Body of pancreas (tissue), 4 donors: ENCODE results near the gene KIF23. TPM values are rescaled to one million over a fixed set of nuclear protein-coding genes. Genes with fewer than 3 reads are reported as not detected.

Experiments used
- ATAC-seq: fragments of 150-250 bp; one replicate; pipeline ENCODE4 v1.9.1; 2016
- DNase-seq, 4 donors: peaks; one replicate each; pipeline ENCODE4 v3.0.0-alpha.2; 2019
- H3K27ac ChIP-seq, 4 donors: fragments of 200-600 bp; sonication (generic); 1 replicate in 3 of 4; 2 replicates in 1 of 4; pipeline versions ENCODE4 v1.5.1 to v1.6.1; 2016 to 2019; ENCODE audit warnings: mild to moderate bottlenecking in 1 of 4, mixed read lengths in 1 of 4, moderate library complexity in 1 of 4
- H3K27me3 ChIP-seq, 2 donors: fragments of 200-600 bp; sonication (generic); one replicate each; pipeline ENCODE4 v1.6.0; 2016; ENCODE audit warnings: mild to moderate bottlenecking in 1 of 2
- H3K36me3 ChIP-seq, 2 donors: fragments of 200-600 bp; sonication (generic); replicated peaks in 1 of 2; 2 replicates each; pipeline ENCODE4 v1.5.1; 2016; ENCODE audit warnings: low read depth in 2 of 2; ENCODE audit not compliant: insufficient read depth in 1 of 2
- H3K4me1 ChIP-seq: fragments of 200-600 bp; sonication (generic); one replicate; pipeline ENCODE4 v1.6.0; 2016
- H3K4me3 ChIP-seq, 2 donors: fragments of 200-600 bp; sonication (generic); 1 replicate in 1 of 2; 2 replicates in 1 of 2; pipeline ENCODE4 v1.5.1; 2016 to 2019
- H3K9me3 ChIP-seq, 3 donors: fragments of 200-600 bp; sonication (generic); 1 replicate in 2 of 3; 2 replicates in 1 of 3; pipeline ENCODE4 v1.5.1; 2016
- CTCF ChIP-seq, 7 experiments: fragments of 450-650 bp in 4 of 7; fragments of 200-600 bp in 3 of 7; sonication (generic) in 3 of 7; IDR thresholded peaks; one replicate each; pipeline ENCODE4 v1.5.1; 2016 to 2019; ENCODE audit warnings: antibody characterized with exemption in 7 of 7
- POLR2A ChIP-seq, 3 donors: fragments of 450-650 bp; IDR thresholded peaks; one replicate each; pipeline ENCODE4 v1.6.1; 2016; ENCODE audit warnings: antibody characterized with exemption in 3 of 3, mild to moderate bottlenecking in 2 of 3
- WGBS, 2 donors: methylation state at CpG; one replicate each; pipeline ENCODE4 v1.1.5; 2017; 5-methylcytosine and 5-hydroxymethylcytosine counted together
- intact Hi-C: fragments of 100-400 bp; cut with DNase I; formaldehyde crosslinking; loops from one replicate; pipeline ENCODE4 v1.15.1; 2023
- total RNA-seq, 2 donors: library from RNA; depleted of rRNA; stranded (reverse); fragments of >200 nt; gene quantifications; one replicate each; pipeline ENCODE4 v1.1.0, GENCODE V29; 2016

Gene KIF23
- total RNA-seq, 2 donors from 2014 or later: 0.99 to 2.9 TPM

- H3K9me3 ChIP-seq: no peaks in the 10 kb centered on the region
- TF ChIP-seq POLR2A (IDR thresholded peaks at IDR 0.05): no peak
- TF ChIP-seq CTCF (IDR thresholded peaks at IDR 0.05): no peak
- no peak overlapping the region for H3K27ac ChIP-seq
- 93 to 94% methylated on average over 5 of the region's 5 CpGs for WGBS, 2 donors
- ATAC-seq (no peak), DNase-seq (no peak)
- no peaks in the 10 kb centered on the region for H3K27me3 ChIP-seq
- no peaks in the 10 kb centered on the region for H3K36me3 ChIP-seq
- peaks cover 9% of the 10 kb centered on the region for H3K4me1 ChIP-seq
- intact Hi-C loops: no loop called here
- no peak overlapping the region for H3K4me3 ChIP-seq
These were observed 20.1 kb downstream of the KIF23 start for GRCh38 chr15:69434238-69434637.

- intact Hi-C loops: no loop called here
- H3K36me3 ChIP-seq: no peaks in the 10 kb centered on the region
- H3K4me3 ChIP-seq: no peak overlapping the region
- TF ChIP-seq POLR2A (IDR thresholded peaks at IDR 0.05) (no peak), CTCF (IDR thresholded peaks at IDR 0.05) (no peak)
- H3K9me3 ChIP-seq: no peaks in the 10 kb centered on the region
- ATAC-seq (no peak), DNase-seq (no peak)
- no peaks in the 10 kb centered on the region for H3K27me3 ChIP-seq
- no peak overlapping the region for H3K27ac ChIP-seq
- WGBS, 2 donors: 95 to 96% methylated on average over 12 to 16 of the region's 18 CpGs
- peaks cover 9% of the 10 kb centered on the region for H3K4me1 ChIP-seq
These were observed 20.5 kb downstream of the KIF23 start for GRCh38 chr15:69434679-69435078.

- DNase-seq (no peak), ATAC-seq (no peak)
- no peaks in the 10 kb centered on the region for H3K9me3 ChIP-seq
- no peaks in the 10 kb centered on the region for H3K27me3 ChIP-seq
- H3K27ac ChIP-seq: no peak overlapping the region
- TF ChIP-seq POLR2A (IDR thresholded peaks at IDR 0.05): no peak
- TF ChIP-seq CTCF (IDR thresholded peaks at IDR 0.05): no peak
- H3K4me1 ChIP-seq: peaks cover 9% of the 10 kb centered on the region
- H3K4me3 ChIP-seq: no peak overlapping the region
- H3K36me3 ChIP-seq: no peaks in the 10 kb centered on the region
- WGBS, 2 donors: 90 to 95% methylated on average over 4 of the region's 4 CpGs
- intact Hi-C loops: no loop called here
These were observed 21.8 kb downstream of the KIF23 start for GRCh38 chr15:69435985-69436384.

- H3K27ac ChIP-seq: no peak overlapping the region
- no peaks in the 10 kb centered on the region for H3K36me3 ChIP-seq
- no peaks in the 10 kb centered on the region for H3K9me3 ChIP-seq
- no peak for TF ChIP-seq CTCF (IDR thresholded peaks at IDR 0.05)
- no peak for TF ChIP-seq POLR2A (IDR thresholded peaks at IDR 0.05)
- WGBS, 2 donors: 91 to 94% methylated on average over 4 of the region's 4 CpGs
- peaks cover 9% of the 10 kb centered on the region for H3K4me1 ChIP-seq
- intact Hi-C loops: no loop called here
- H3K4me3 ChIP-seq: no peak overlapping the region
- H3K27me3 ChIP-seq: no peaks in the 10 kb centered on the region
- ATAC-seq: no peak
- DNase-seq: no peak
These were observed 22.8 kb downstream of the KIF23 start for GRCh38 chr15:69436951-69437350.

GRCh38 chr15:69439623-69440022, 25.5 kb downstream of the KIF23 start:
- Histone ChIP-seq H3K36me3 (no peaks in the 10 kb centered on the region), H3K4me3 (no peak overlapping the region), H3K4me1 (peaks cover 9% of the 10 kb centered on the region), H3K9me3 (no peaks in the 10 kb centered on the region), H3K27me3 (no peaks in the 10 kb centered on the region), H3K27ac (no peak overlapping the region)
- WGBS, 2 donors: 75 to 94% methylated on average over 4 of the region's 4 CpGs
- DNase-seq (no peak), ATAC-seq (no peak)
- intact Hi-C loops: no loop called here
- no peak for TF ChIP-seq CTCF (IDR thresholded peaks at IDR 0.05)
- no peak for TF ChIP-seq POLR2A (IDR thresholded peaks at IDR 0.05)
